Uterus (tissue), 4 donors: ENCODE measurements around the gene CPED1. TPM values are rescaled to one million over a fixed set of nuclear protein-coding genes. Genes with fewer than 3 reads are reported as not detected.
"Not testable (repeated sequence)": the region's sequence is repeated elsewhere in the genome, so short reads cannot be mapped to it uniquely, and the experiment has no call there.

Experiments
- DNase-seq, 2 donors: peaks; one replicate each; pipeline ENCODE4 v3.0.0-alpha.2; 2019 to 2020
- H3K27ac ChIP-seq, 2 donors: fragments of 200-600 bp; sonication (generic); 1 replicate in 1 of 2; 2 replicates in 1 of 2; pipeline ENCODE4 v1.5.1; 2016 to 2018
- H3K27me3 ChIP-seq, 2 donors: fragments of 200-600 bp; sonication (generic); one replicate each; pipeline ENCODE4 v1.5.1; 2018 to 2019; ENCODE audit warnings: control low read depth in 1 of 2
- H3K36me3 ChIP-seq, 2 donors: fragments of 200-600 bp; sonication (generic); one replicate each; pipeline ENCODE4 v1.5.1; 2019; ENCODE audit warnings: control low read depth in 1 of 2
- H3K4me1 ChIP-seq, 2 donors: fragments of 200-600 bp; sonication (generic); one replicate each; pipeline ENCODE4 v1.5.1; 2018 to 2019; ENCODE audit warnings: control low read depth in 1 of 2
- H3K4me3 ChIP-seq, 2 donors: fragments of 200-600 bp; sonication (generic); 1 replicate in 1 of 2; 2 replicates in 1 of 2; pipeline ENCODE4 v1.5.1; 2018 to 2019; ENCODE audit warnings: mild to moderate bottlenecking in 1 of 2
- H3K9me3 ChIP-seq, 2 donors: fragments of 200-600 bp; sonication (generic); one replicate each; pipeline ENCODE4 v1.5.1; 2019; ENCODE audit warnings: control low read depth in 1 of 2
- CTCF ChIP-seq, 4 experiments: fragments of 200-600 bp in 2 of 4; fragments of 450-650 bp in 2 of 4; sonication (generic) in 2 of 4; IDR thresholded peaks; one replicate each; pipeline ENCODE4 v1.5.1; 2016 to 2019; ENCODE audit warnings: antibody characterized with exemption in 4 of 4, mild to moderate bottlenecking in 2 of 4, moderate library complexity in 1 of 4
- POLR2A ChIP-seq, 2 donors: fragments of 450-650 bp; IDR thresholded peaks; one replicate each; pipeline ENCODE4 v1.6.1; 2016; ENCODE audit warnings: antibody characterized with exemption in 2 of 2, mild to moderate bottlenecking in 1 of 2, moderate library complexity in 1 of 2
- intact Hi-C: fragments of 100-400 bp; cut with DNase I; formaldehyde crosslinking; loops from one replicate; pipeline ENCODE4 v1.15.1; 2023; ENCODE audit warnings: low total_unique reads
- total RNA-seq, 4 donors: library from RNA; depleted of rRNA in 3 of 4; stranded (reverse); fragments of >200 nt in 3 of 4; gene quantifications; one replicate each; pipeline versions ENCODE4 v1.1.0 to v1.2.4, GENCODE V29; 2014 to 2023
- donor health status: DM: yes; HTN: yes; CAD: no.

The CPED1 gene
- total RNA-seq, 4 donors from 2014 or later: 47.4 to 194 (median 59.2) TPM

- intact Hi-C loops: no loop called here
These were observed 69.4 kb downstream of the CPED1 start for GRCh38 chr7:121057878-121058277.

GRCh38 chr7:121058975-121059374, 70.5 kb downstream of the CPED1 start:
- Histone ChIP-seq H3K4me3 (no peak overlapping the region), H3K27me3 (no peaks in the 10 kb centered on the region), H3K9me3 (no peaks in the 10 kb centered on the region), H3K27ac (no peak overlapping the region), H3K4me1 (no peaks in the 10 kb centered on the region), H3K36me3 (no peaks in the 10 kb centered on the region)
- DNase-seq: no peak
- intact Hi-C loops: no loop called here
- no peak for TF ChIP-seq POLR2A (IDR thresholded peaks at IDR 0.05)
- no peak for TF ChIP-seq CTCF (IDR thresholded peaks at IDR 0.05)

More at GRCh38 chr7:121057878-121058277, 69.4 kb downstream of the CPED1 start:
- no peaks in the 10 kb centered on the region for H3K9me3 ChIP-seq
- DNase-seq: no peak
- no peak for TF ChIP-seq POLR2A (IDR thresholded peaks at IDR 0.05)
- no peak for TF ChIP-seq CTCF (IDR thresholded peaks at IDR 0.05)
- no peak overlapping the region for H3K4me3 ChIP-seq
- H3K27me3 ChIP-seq: no peaks in the 10 kb centered on the region
- H3K4me1 ChIP-seq: no peaks in the 10 kb centered on the region
- H3K27ac ChIP-seq: no peak overlapping the region
- H3K36me3 ChIP-seq: no peaks in the 10 kb centered on the region

- intact Hi-C loops, H3K27ac ChIP-seq, H3K4me3 ChIP-seq, H3K36me3 ChIP-seq, H3K4me1 ChIP-seq, DNase-seq, H3K9me3 ChIP-seq, H3K27me3 ChIP-seq: not testable (repeated sequence)
These were observed 71.5 kb downstream of the CPED1 start for GRCh38 chr7:121059979-121060509.

GRCh38 chr7:121061677-121062582, 73.4 kb downstream of the CPED1 start:
- Histone ChIP-seq H3K27ac (peak overlapping the region; percentile 42 to 79), H3K36me3 (no peaks in the 10 kb centered on the region), H3K9me3 (no peaks in the 10 kb centered on the region), H3K4me3 (no peak overlapping the region), H3K4me1 (no peaks in the 10 kb centered on the region), H3K27me3 (no peaks in the 10 kb centered on the region)
- TF ChIP-seq CTCF (IDR thresholded peaks at IDR 0.05): no peak
- no peak for DNase-seq
- intact Hi-C loops: no loop called here

- Histone ChIP-seq H3K9me3 (no peaks in the 10 kb centered on the region), H3K4me3 (no peak overlapping the region), H3K27me3 (no peaks in the 10 kb centered on the region), H3K4me1 (no peaks in the 10 kb centered on the region), H3K36me3 (no peaks in the 10 kb centered on the region), H3K27ac (peak overlapping the region; percentile 42 to 79)
- no peak for TF ChIP-seq POLR2A (IDR thresholded peaks at IDR 0.05)
- no peak for TF ChIP-seq CTCF (IDR thresholded peaks at IDR 0.05)
- intact Hi-C loops: no loop called here
- peak in 1 of 2 donors; percentile 28 for DNase-seq
These were observed 74.3 kb downstream of the CPED1 start for GRCh38 chr7:121062671-121063279.

GRCh38 chr7:121067717-121068116, 79.2 kb downstream of the CPED1 start:
- DNase-seq, H3K4me1 ChIP-seq, intact Hi-C loops, H3K27me3 ChIP-seq, H3K27ac ChIP-seq, H3K36me3 ChIP-seq, H3K9me3 ChIP-seq, H3K4me3 ChIP-seq: not testable (repeated sequence)
